ENCODE data around the gene PSMB11. TPM values are rescaled to one million over a fixed set of nuclear protein-coding genes. Genes with fewer than 3 reads are reported as not detected.
A peak's percentile ranks its signal among the peaks of the same experiment; 100 is the strongest.

The PSMB11 gene
- polyA plus RNA-seq, 3 donors = 0.04 TPM; not detected in 2

GRCh38 chr14:23041729-23042128 is 283 bp upstream of the PSMB11 start:
- no peak for DNase-seq

GRCh38 chr14:23043145-23043544 is 1.1 kb downstream of the PSMB11 start:
- DNase-seq = no peak

GRCh38 chr14:23043754-23044153 is 1.7 kb downstream of the PSMB11 start:
- no peak for DNase-seq

DNA sequence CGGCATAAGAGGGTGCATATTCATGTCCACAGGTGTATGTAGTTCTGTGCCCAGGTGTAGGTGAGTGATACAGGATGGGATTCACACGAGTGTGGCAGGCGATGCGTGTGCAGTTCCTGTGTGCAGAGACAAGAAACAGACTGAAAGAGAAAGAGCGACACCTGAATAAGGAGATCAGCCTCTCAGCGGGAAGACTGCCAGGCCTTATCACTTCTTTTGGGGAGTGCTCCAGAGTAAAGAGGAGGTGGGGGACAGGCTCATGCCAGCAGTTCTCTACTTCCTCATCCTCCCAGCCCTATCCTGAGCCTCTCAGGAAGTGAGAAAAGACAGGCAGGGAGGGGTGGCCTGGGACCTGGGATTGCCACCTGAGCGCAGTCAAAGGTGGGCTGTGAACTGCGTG is 2.8 kb downstream of the PSMB11 start:
- no peak for DNase-seq

- DNase-seq = no peak
Observed at GRCh38 chr14:23045419-23046357, 3.7 kb downstream of the PSMB11 start.

GRCh38 chr14:23047034-23047634 is 5.1 kb downstream of the PSMB11 start:
- DNase-seq = no peak

- DNase-seq = no peak
Observed at GRCh38 chr14:23047751-23048693, 6.0 kb downstream of the PSMB11 start.

- no peak for DNase-seq
Observed at GRCh38 chr14:23049011-23049410, 7.0 kb downstream of the PSMB11 start.

DNA sequence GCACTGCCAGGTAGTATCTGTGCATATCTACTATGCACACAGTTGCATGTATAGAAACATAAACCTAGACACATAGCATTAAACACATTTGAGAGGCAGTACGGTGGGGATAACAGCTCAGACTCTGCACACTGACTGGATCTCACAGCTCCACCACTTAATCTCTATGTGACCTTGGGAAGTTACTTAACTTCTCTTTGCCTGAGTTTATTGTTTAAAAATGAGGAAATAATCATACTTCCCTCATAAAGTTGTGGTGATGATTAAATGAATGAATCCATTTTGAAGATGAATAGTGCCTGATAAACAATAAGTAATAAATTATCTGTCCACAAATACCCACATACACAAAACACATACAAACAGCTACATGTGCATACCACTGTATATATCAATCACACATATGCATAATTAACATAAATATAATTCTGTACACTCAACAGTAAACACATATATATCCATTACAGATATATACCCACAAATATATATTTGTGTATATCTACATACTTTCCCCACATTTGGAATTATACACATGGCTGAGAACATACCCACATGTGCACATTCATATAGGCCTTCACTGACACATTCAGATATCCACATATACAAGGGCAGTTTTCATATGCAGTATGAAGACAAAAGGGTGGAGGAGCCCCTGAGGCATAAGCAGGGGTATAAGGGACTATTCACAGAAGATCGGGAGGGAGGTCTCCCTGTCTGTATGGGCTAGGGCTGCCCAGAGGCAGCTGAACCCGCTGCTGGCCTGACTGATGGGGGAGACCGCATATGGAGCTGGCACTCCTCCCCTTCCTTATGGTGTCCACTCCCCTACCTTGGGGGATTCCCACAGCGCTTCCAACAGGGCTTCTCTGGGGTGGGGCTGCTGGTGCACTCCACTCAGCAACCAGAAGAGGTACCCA is 9.4 kb downstream of the PSMB11 start:
- no peak for DNase-seq

DNA sequence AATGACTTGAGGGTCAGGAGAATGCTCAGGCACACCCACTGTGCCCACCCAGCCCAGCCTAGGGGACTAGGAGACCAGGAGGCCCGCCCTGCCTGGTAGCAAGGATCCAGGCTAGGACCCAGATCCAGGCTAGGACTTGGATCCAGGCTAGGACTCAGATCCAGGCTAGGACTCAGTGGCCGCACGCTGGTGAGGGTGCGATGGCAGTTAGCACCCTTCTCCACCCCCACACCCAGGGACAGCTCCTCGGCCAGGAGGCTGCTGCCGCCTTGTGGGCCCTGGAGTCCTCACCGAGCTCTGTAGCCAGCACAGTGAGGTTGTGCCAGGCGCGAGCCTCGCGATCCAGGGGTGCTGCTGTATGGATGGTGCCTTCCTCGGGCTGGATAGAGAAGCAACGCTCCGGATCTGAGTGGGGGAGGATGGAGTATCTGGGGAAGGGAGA is 10.2 kb downstream of the PSMB11 start:
- DNase-seq = no peak

DNA sequence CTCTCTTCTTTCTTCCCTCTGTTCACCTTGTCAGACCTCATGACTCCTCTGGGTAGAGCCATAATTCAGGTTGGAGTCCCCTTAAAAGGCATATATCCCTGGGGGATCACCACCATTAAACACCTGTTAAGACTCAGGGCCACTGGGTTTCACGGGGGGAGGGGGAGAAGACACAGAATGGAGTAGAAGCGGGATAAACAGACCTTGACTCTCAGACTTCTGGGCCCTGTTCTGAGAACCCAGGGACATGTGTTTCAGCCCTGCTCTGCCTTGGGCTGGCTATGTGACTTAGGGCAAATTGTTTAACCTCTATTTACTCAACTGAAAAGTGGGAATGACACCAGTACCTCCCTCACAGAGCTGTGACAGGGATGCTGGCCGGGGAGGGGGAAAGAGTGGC is 10.7 kb downstream of the PSMB11 start:
- DNase-seq = no peak

GRCh38 chr14:23053426-23053825 is 11.4 kb downstream of the PSMB11 start:
- no peak for DNase-seq

- DNase-seq = no peak
Observed at GRCh38 chr14:23054000-23054811, 12.2 kb downstream of the PSMB11 start.

GRCh38 chr14:23055147-23055550 is 13.1 kb downstream of the PSMB11 start:
- DNase-seq = no peak

- DNase-seq = no peak
Observed at GRCh38 chr14:23055621-23056144, 13.7 kb downstream of the PSMB11 start.

DNA sequence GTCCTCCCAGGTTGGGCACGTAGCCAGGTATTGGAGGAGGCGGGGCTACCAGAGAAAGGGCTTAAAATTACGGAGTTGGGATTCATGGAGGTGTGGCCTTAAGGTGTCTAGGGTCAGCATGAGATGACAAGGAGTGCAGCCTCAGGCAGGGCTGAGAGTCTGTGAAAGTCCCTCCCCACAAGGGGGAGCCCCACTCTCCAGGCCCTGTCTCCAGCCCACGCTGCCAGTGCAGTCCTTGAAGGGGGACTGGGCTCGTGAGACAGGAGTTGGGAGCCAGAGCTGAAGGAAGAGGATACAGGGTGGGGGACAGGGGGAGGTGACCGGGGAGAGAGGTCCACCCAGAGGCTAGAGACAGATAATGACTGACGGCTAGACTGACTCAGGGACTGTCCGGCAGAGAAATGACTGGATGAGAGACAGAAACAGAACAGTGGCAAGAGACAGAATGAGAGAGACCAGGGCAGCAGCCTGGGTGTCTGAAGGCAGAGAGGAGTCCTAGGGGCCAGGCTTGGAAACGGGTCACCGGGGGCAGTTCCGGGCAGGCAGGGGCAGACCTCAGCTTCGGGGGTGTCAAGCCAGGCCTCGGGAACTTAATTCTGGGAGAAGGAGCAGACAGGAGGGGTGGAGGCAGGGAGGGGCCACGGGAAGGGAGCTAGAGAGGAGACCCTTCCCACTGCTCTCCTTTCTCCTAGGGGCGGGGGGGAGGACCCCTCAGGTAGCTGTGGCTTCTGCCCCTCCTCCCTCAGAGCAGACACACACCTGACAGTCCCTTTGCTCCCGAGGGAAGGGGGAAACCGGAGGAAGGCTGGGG is 14.3 kb downstream of the PSMB11 start:
- DNase-seq = no peak

DNA sequence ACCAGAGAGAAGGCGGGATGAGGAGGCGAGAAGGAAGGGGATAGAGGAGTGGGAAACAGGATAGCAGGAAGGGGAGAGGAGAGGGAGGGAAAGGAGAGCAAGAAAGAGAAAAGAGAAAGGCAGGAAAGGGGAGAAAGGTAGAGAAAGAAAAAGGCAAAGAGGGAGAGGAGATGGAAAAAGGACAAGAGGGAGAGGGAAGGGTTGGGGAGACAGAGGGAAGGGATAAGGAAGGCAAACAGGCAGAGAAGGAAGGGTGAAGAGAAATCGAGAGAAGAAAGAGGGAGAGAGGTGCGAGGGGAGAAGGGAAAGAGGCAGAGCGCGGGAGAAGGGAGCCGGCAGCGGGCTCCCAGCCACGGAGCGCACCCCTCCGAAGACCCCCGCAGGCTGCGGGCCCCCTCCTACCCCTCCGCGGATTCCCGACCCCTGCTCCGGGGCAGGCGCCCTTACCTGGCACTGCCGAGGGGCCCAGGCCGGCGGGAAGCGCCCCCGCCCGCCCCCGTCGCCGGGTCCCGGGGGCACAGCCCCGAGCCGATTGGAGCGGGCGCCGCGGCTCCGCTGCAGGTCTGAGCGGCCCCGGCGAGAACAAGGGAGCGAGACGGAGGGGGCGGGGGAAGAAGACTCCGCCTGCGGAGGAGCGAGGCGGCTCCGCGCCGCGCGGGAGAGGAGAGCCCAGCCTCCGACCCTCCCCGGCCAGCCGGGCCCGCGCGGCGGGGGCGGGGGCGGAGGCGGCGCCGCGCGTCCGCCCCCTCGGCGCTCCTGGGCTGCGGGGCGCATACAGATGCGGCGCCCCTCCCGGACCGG is 15.1 kb downstream of the PSMB11 start, which contains the start of gene CDH24:
Gene CDH24 (minus strand): TSS at position 565 of the 801 bp plus-strand sequence. CDS start 1,787 bp downstream, outside the sequence.
- DNase-seq = peak; percentile 81
